ENCODE results near the gene SLITRK6.

- TF ChIP-seq POLR2A (IDR thresholded peaks at IDR 0.05) (no peak), CTCF (IDR thresholded peaks at IDR 0.05) (no peak), POLR2AphosphoS5 (IDR thresholded peaks at IDR 0.05) (no peak), EP300 (IDR thresholded peaks at IDR 0.05) (no peak)
These were observed 663 bp downstream of the SLITRK6 start for GRCh38 chr13:85798556-85798955.

Measured in stomach (tissue), 4 donors.